NK-92 (cell line): ENCODE results near the gene EFCAB8.

Source experiments
- DNase-seq: peaks from one replicate; lab custom pipeline; 2025; ENCODE audit not compliant: unreplicated experiment; lab: John Stamatoyannopoulos, UW

EFCAB8 gene

GRCh38 chr20:32908334-32909292, 49.9 kb downstream of the EFCAB8 start:
- DNase-seq = no peak

- no peak for DNase-seq
These were observed 50.7 kb downstream of the EFCAB8 start for GRCh38 chr20:32909451-32909850.

- no peak for DNase-seq
These were observed 51.3 kb downstream of the EFCAB8 start for GRCh38 chr20:32909896-32910571.

- DNase-seq = no peak
These were observed 52.6 kb downstream of the EFCAB8 start for GRCh38 chr20:32911355-32911754.

DNA sequence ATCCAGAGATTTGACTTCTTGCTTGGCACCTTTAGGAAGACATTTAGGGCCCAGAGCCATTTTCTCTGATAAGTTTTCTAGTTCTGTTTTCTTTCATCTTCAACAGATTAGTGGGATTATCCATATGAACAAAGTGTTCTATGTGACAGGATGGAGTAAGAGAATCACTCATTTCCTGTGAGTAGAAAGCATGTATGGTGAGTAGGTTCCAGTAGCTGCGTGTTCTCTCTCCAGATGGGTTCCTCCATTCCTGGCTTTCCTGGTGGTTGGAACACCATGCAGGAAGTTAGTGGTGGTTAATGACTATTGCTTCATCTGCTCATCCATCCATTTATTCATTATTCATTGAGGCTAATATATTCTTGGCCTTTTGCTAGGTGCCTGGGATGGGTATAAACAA, 54.0 kb downstream of the EFCAB8 start:
- no peak for DNase-seq

DNA sequence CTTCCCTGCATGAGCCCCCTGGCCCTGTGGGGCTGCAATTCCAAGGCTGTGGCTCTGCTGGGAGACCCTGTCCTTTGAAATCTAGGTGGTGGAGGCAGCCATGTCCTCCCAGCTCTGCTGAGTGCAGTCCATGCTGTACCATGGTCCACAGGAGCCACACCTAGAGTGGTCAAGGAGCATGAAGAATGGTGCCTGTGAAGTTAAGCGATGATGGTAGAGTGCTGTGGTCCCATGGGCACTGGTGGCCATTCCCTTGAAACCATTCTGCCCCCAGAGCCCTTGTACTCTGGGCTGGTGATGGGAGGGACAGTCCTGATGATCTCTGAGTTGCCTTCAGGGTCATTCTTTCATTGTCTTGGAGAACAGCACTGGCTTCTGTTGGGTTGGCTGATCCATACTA, 55.3 kb downstream of the EFCAB8 start:
- DNase-seq = no peak

DNA sequence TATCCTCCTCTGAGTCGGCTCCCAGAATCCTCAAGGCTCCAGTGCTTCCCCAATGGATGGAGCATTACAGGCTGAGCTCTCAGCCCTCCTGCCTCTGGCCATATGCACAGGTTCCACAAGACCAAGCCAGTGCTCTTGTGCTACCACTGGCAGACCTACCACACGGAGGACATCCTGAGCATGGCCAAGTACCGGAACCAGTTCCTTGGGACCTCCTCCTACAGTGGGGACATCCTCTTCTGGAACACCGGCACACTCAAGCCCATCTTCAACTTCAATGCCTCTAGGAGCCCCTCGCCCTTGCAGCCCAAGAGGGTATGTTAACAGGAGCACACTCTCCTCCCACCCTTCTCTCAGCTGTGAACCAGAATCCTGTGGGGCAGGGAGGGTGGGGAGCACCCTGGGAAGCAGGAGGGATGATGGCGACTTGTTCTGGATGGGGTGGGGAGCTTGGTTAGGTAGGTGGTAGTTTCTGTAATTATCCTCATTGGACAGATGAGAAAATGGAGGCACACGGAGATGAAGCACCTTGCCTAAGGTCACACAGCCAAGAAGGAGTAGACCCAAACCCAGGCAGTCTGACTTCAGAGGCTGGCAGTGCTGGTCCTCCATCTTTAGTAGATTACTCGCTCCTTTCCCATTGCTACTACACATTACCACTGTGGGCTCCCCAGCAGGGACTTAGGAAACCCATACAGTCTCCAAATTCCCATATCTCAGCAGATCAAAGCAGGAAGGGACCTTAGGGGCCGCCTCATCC, 58.6 kb downstream of the EFCAB8 start:
- DNase-seq = no peak

DNA sequence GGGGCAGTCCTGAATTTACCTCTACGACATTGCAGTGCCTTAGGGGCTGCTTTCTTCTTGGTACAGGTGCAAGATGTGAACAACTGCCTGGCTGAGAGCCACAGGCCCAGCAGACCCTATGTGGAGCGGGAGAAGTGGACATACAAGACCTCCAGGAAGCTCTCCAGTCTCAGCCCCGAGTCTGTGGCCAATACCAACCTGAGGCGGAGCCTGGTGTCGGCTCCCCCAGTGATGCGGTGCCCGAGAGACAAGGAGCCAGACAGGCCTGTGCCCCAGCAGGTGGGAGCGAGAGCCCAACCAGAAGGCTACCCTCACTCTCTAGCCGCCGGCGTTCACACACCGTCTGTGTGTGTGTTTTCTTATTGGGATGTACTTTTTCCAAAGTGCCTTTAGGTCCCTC, 59.6 kb downstream of the EFCAB8 start:
- DNase-seq = no peak

- DNase-seq = no peak
These were observed 60.0 kb downstream of the EFCAB8 start for GRCh38 chr20:32918751-32919150.

GRCh38 chr20:32920066-32920465, 61.3 kb downstream of the EFCAB8 start:
- DNase-seq = no peak

GRCh38 chr20:32920530-32921298, 62.0 kb downstream of the EFCAB8 start:
- no peak for DNase-seq

DNA sequence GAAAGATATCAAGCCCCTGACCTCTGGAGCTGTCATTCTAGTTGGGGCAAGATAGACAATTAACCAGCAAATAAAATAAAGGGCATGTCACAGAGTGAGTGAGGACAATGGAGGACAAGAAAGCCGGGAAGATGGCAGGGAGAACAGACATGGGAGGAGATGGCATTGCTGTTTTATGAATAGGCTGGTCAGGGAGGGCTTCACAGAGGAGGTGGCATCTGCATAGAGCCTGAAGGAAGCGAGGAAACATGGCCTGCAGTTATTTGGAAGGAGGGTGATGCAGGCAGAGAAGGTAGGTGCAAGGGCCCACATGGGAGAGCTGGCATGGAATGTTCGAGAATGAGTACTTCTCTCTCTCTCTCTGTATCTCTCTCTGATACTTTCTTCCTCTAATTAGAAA, 63.7 kb downstream of the EFCAB8 start:
- DNase-seq = no peak

GRCh38 chr20:32924781-32925180, 66.1 kb downstream of the EFCAB8 start:
- DNase-seq = no peak

DNA sequence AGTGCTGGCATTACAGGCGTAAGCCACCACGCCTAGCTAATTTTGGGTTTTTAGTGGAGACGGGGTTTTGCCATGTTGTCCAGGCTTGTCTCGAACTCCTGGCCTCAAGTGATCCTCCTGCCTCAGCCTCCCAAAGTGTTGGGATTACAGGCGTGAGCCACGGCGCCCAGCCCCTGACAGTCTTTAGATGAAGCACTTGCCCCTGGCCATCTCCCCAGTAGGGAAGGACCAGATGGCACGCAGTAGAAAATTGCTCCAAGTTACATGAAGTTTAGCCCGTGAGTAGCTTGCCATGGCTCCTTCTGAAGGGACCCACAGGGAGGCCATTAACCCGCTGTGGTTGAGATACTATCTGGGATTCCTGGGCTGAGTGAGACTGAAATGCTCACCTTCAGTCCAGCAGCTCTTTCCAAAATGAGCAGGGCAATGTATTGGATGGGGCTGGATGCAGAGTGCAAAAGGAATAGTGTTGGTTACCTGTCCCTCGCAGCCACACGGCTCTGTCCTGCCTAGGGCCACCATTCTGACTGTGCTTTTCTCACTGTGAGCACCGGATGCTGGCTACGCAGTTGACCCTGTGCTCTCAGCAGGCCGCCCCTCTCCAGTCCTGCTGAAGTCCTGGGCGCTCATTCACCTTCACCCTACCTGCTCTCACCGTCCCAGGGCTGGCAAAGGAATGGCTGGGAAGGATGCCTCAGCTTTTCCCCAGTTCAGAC, 66.9 kb downstream of the EFCAB8 start:
- DNase-seq = no peak

- no peak for DNase-seq
These were observed 70.4 kb downstream of the EFCAB8 start for GRCh38 chr20:32929162-32929561.

DNA sequence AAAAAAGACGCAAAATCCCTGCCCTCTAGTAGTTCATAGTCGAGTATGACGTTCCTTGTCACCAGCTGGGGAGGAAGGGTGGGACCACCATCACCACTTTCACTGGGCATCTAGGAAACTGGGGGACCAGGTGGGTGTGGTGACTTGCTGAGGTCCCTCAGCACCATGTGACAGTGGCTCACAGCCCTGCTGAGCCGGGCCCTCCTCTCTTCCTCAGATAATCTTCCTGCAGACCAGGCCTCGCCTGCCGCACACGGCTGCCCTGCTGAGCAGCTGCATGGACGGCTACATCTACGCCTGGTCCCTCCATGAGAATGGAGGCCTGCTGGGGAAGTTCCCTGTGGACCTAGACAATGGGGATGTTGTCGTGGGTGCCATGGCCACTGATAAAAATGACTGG, 71.5 kb downstream of the EFCAB8 start:
- no peak for DNase-seq

- no peak for DNase-seq
These were observed 72.0 kb downstream of the EFCAB8 start for GRCh38 chr20:32930701-32931100.

GRCh38 chr20:32934580-32934979, 75.9 kb downstream of the EFCAB8 start:
- no peak for DNase-seq

DNA sequence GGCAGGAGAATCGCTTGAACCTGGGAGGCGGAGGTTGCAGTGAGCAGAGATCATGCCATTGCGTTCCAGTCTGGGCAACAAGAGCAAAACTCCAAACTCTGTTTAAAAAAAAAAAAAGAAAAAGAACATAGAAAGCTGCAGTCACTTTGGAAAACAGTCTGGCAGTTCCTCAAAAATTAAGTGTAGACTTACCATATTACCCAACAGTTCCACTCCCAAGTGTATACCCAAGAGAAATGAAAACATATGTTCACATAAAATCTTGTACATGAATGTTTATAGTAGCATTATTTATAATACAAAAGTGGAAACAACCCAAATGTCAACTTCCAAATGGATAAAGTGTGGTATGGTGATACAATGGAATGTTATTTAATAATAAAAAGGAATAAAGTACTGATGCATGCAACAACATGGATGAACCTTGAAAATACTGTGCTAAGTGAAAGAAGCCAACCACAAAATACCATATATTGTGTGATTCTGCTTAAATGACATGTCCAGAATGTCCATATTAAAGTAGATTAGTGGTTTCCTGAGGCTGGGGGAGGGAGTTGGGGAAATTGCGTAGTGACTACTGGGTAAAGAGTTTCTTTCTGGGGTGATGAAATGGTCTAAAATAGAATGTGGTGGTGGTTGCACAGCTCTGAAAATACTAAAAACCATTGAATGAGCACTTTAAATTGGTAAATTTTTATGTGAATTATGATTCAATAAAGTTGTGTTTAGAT, 82.6 kb downstream of the EFCAB8 start:
- no peak for DNase-seq
